ENCODE results near the gene CACNA1I.

GRCh38 chr22:39638958-39639357 lies 68.4 kb downstream of the CACNA1I start:
- TF ChIP-seq ZFX (IDR thresholded peaks at IDR 0.05) (no peak), CTCF (conservative IDR thresholded peaks at IDR 0.05) (no peak)
